GM12865 (cell line): ENCODE measurements around the gene INIP.

Experiments
- DNase-seq: peaks from one replicate; pipeline ENCODE4 v3.0.0; 2010; ENCODE audit warnings: low read depth
- H3K4me3 ChIP-seq: 2 replicates; pipeline ENCODE4 v1.5.1; 2011; ENCODE audit warnings: mild to moderate bottlenecking, low read depth, low read length, control low read depth
- CTCF ChIP-seq: IDR thresholded peaks from 2 replicates; pipeline ENCODE4 v1.5.1; 2011; ENCODE audit warnings: low read length, control low read depth, low read depth, inconsistent platforms; ENCODE audit not compliant: insufficient read depth; ENCODE audit errors: missing control alignments

INIP gene

GRCh38 chr9:112717661-112718331 lies at the start of gene INIP:
Gene INIP (minus strand): TSS chr9:112718117. CDS start chr9:112716485, 1,632 bp downstream.
- DNase-seq: peak; percentile 98
- peak; percentile 26 for TF ChIP-seq CTCF

GRCh38 chr9:112765281-112765680 lies 47.4 kb upstream of the INIP start:
- no peak for TF ChIP-seq CTCF
- no peak for DNase-seq
- no peak overlapping the region for H3K4me3 ChIP-seq

More at GRCh38 chr9:112717661-112718331, at the start of gene INIP:
- H3K4me3 ChIP-seq: peak within 1 kb of the TSS; percentile 88

- no peak for DNase-seq
- no peak for TF ChIP-seq CTCF
- H3K4me3 ChIP-seq: no peak overlapping the region
Observed at GRCh38 chr9:112764837-112765236, 46.9 kb upstream of the INIP start.

GRCh38 chr9:112764344-112764743 lies 46.4 kb upstream of the INIP start:
- TF ChIP-seq CTCF: no peak
- DNase-seq: no peak
- H3K4me3 ChIP-seq: no peak overlapping the region

- no peak for TF ChIP-seq CTCF
- no peak overlapping the region for H3K4me3 ChIP-seq
- no peak for DNase-seq
Observed at GRCh38 chr9:112762726-112763518, 45.0 kb upstream of the INIP start.

- TF ChIP-seq CTCF: no peak
- no peak for DNase-seq
- H3K4me3 ChIP-seq: no peak overlapping the region
Observed at GRCh38 chr9:112761912-112762655, 44.2 kb upstream of the INIP start.
